ENCODE results near the gene GPR55. TPM values are rescaled to one million over a fixed set of nuclear protein-coding genes. Genes with fewer than 3 reads are reported as not detected.

GPR55 gene
- total RNA-seq, 1 experiment from 2014 or later = 0.19 TPM

DNA sequence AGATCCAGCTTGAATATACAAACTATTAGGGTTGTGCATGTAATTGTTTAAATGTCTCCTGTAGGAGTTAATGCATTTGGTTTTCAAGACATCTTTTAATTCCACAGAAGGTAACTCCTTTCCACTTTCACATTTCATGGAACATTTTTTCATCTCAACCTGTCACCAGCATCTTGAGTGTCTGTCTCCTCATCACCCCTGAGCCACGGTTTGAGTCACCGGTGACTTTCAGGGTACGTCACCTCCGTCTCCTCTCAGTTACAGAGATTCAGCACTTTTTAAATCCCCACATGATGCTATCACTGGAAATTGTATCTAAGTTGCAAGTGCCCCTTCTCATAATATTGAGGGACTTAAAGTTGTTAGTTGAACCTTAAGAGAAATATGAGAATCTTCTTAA lies 25.3 kb downstream of the GPR55 start:
- Histone ChIP-seq H3K9me3 (ENCODE audit: low read depth, low read length, poor library complexity, severe bottlenecking) (no peaks in the 10 kb centered on the region), H3K27me3 (replicated peaks; ENCODE audit: insufficient read depth, low read depth, low read length, poor library complexity) (no peaks in the 10 kb centered on the region), H3K4me1 (ENCODE audit: insufficient read depth, low read length, poor library complexity, severe bottlenecking) (no peaks in the 10 kb centered on the region), H3K36me3 (ENCODE audit: insufficient read depth, low read length, poor library complexity, severe bottlenecking) (no peaks in the 10 kb centered on the region), H3K27ac (ENCODE audit: low read depth, low read length, poor library complexity, severe bottlenecking) (no peak overlapping the region), H3K4me3 (ENCODE audit: low read depth, low read length, poor library complexity, severe bottlenecking) (no peak overlapping the region)
- intact Hi-C loops (cut with micrococcal nuclease; ENCODE audit: unreplicated experiment) = loop anchor here (5.0 kb wide), 1 partner anchor 52 kb away; no protein-coding TSS in a partner anchor
- CTCF ChIA-PET = interaction anchor here (1.7 to 3.3 kb wide), 2 partner anchors 76 to 88 kb away, joined by 4 to 15 read pairs; no protein-coding TSS in a partner anchor
- no peak for DNase-seq (ENCODE audit: low spot score)
- no TSS peak for BruUV-seq (replicated peaks)
- no peak for TF ChIP-seq EZH2 (IDR thresholded peaks at IDR 0.05; ENCODE audit: borderline replicate concordance, low read depth, low read length, poor library complexity, severe bottlenecking)
- TF ChIP-seq, protein P1, sequence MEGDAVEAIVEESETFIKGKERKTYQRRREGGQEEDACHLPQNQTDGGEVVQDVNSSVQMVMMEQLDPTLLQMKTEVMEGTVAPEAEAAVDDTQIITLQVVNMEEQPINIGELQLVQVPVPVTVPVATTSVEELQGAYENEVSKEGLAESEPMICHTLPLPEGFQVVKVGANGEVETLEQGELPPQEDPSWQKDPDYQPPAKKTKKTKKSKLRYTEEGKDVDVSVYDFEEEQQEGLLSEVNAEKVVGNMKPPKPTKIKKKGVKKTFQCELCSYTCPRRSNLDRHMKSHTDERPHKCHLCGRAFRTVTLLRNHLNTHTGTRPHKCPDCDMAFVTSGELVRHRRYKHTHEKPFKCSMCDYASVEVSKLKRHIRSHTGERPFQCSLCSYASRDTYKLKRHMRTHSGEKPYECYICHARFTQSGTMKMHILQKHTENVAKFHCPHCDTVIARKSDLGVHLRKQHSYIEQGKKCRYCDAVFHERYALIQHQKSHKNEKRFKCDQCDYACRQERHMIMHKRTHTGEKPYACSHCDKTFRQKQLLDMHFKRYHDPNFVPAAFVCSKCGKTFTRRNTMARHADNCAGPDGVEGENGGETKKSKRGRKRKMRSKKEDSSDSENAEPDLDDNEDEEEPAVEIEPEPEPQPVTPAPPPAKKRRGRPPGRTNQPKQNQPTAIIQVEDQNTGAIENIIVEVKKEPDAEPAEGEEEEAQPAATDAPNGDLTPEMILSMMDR (conservative IDR thresholded peaks at IDR 0.05; ENCODE audit: low read depth, low read length) = no peak
- POLR2A ChIA-PET (ENCODE audit: low non-redundant PET) = no interaction called here

DNA sequence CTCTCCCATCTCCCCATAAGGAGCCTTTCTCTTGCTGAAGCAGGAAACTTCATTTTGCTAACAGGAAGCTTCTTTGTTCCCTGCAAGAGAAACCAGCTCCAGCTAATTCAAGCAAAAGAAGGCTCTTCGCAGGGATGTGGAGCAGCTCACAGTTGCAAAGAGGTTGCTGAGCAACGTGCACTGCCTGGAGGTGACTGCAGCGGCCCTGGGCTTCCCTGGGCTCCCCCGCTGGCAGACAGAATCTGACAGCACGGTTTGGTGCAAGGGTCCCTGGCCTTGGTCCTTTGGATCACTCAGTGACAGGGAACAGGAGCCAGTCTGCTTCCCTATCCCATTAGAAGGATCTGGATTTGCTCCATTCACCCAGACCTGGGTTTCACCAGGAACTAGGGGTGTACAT lies 25.8 kb downstream of the GPR55 start:
- no peak for TF ChIP-seq EZH2 (IDR thresholded peaks at IDR 0.05; ENCODE audit: borderline replicate concordance, low read depth, low read length, poor library complexity, severe bottlenecking)
- TF ChIP-seq, protein P1 (conservative IDR thresholded peaks at IDR 0.05; ENCODE audit: low read depth, low read length) = no peak
- ChIA-PET POLR2A (ENCODE audit: low non-redundant PET) (no interaction called here), CTCF (interaction anchor here (0.6 to 1.7 kb wide), 2 partner anchors 56 to 75 kb away, joined by 3 to 4 read pairs; no protein-coding TSS in a partner anchor)
- DNase-seq (ENCODE audit: low spot score) = no peak
- Histone ChIP-seq H3K4me3 (ENCODE audit: low read depth, low read length, poor library complexity, severe bottlenecking) (no peak overlapping the region), H3K4me1 (ENCODE audit: insufficient read depth, low read length, poor library complexity, severe bottlenecking) (no peaks in the 10 kb centered on the region), H3K36me3 (ENCODE audit: insufficient read depth, low read length, poor library complexity, severe bottlenecking) (no peaks in the 10 kb centered on the region), H3K27ac (ENCODE audit: low read depth, low read length, poor library complexity, severe bottlenecking) (no peak overlapping the region), H3K27me3 (replicated peaks; ENCODE audit: insufficient read depth, low read depth, low read length, poor library complexity) (no peaks in the 10 kb centered on the region), H3K9me3 (ENCODE audit: low read depth, low read length, poor library complexity, severe bottlenecking) (no peaks in the 10 kb centered on the region)
- no TSS peak for BruUV-seq (replicated peaks)
- intact Hi-C loops (cut with micrococcal nuclease; ENCODE audit: unreplicated experiment) = no loop called here

DNA sequence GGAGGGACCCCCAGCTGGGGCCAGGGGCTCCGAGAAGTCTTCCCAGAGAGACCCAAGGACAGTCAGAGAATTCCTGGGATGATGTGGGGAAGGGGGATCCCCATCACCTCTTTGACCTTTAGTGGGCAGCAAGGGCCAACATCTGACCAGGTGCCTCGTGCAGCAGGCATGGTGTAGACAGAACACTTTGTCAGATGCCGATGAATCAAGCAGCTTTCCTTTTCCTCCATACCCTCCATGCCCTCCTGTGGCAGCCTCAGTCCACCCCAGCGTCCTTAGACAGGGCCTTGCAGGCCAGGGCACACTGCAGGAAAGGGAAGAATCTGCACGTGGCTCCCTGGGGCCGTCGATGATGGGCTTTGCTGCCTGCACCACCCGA lies 26.3 kb downstream of the GPR55 start:
- no TSS peak for BruUV-seq (replicated peaks)
- H3K27me3 ChIP-seq (replicated peaks; ENCODE audit: insufficient read depth, low read depth, low read length, poor library complexity) = no peaks in the 10 kb centered on the region
- no peaks in the 10 kb centered on the region for H3K36me3 ChIP-seq (ENCODE audit: insufficient read depth, low read length, poor library complexity, severe bottlenecking)
- DNase-seq (ENCODE audit: low spot score) = no peak
- no peaks in the 10 kb centered on the region for H3K4me1 ChIP-seq (ENCODE audit: insufficient read depth, low read length, poor library complexity, severe bottlenecking)
- no peak for TF ChIP-seq EZH2 (IDR thresholded peaks at IDR 0.05; ENCODE audit: borderline replicate concordance, low read depth, low read length, poor library complexity, severe bottlenecking)
- TF ChIP-seq, protein P1 (conservative IDR thresholded peaks at IDR 0.05; ENCODE audit: low read depth, low read length) = no peak
- ChIA-PET CTCF (interaction anchor here (0.6 to 1.7 kb wide), 2 partner anchors 57 to 74 kb away, joined by 3 to 4 read pairs; no protein-coding TSS in a partner anchor), POLR2A (ENCODE audit: low non-redundant PET) (interaction anchor here (0.7 kb wide), 1 partner anchor 10 kb away, joined by 4 read pairs; no protein-coding TSS in a partner anchor)
- H3K9me3 ChIP-seq (ENCODE audit: low read depth, low read length, poor library complexity, severe bottlenecking) = no peaks in the 10 kb centered on the region
- H3K27ac ChIP-seq (ENCODE audit: low read depth, low read length, poor library complexity, severe bottlenecking) = no peak overlapping the region
- no peak overlapping the region for H3K4me3 ChIP-seq (ENCODE audit: low read depth, low read length, poor library complexity, severe bottlenecking)
- intact Hi-C loops (cut with micrococcal nuclease; ENCODE audit: unreplicated experiment) = no loop called here

Data from A673 (cell line).